Measurements from ENCODE around the gene MTHFD2L. TPM values are rescaled to one million over a fixed set of nuclear protein-coding genes. Genes with fewer than 3 reads are reported as not detected.

The MTHFD2L gene
- total and polyA plus RNA-seq, 8 donors = 9.1 to 19.1 (median 16.6) TPM

GRCh38 chr4:74258963-74259362, 101.0 kb downstream of the MTHFD2L start:
- DNase-seq (peak in 2 of 4 donors; percentile 24 to 58), ATAC-seq (no peak)
- intact Hi-C loops (cut with DNase I) = no loop called here
- H3K9me3 ChIP-seq = no peaks in the 10 kb centered on the region
- H3K4me1 ChIP-seq = no peaks in the 10 kb centered on the region
- H3K36me3 ChIP-seq = no peaks in the 10 kb centered on the region
- TF ChIP-seq CTCF (IDR thresholded peaks at IDR 0.05) = no peak
- no peak overlapping the region for H3K4me3 ChIP-seq
- no peaks in the 10 kb centered on the region for H3K27me3 ChIP-seq
- no peak overlapping the region for H3K27ac ChIP-seq

GRCh38 chr4:74260036-74260435, 102.1 kb downstream of the MTHFD2L start:
- TF ChIP-seq CTCF (IDR thresholded peaks at IDR 0.05) = no peak
- intact Hi-C loops (cut with DNase I) = no loop called here
- Histone ChIP-seq H3K4me3 (no peak overlapping the region), H3K27me3 (no peaks in the 10 kb centered on the region), H3K4me1 (no peaks in the 10 kb centered on the region), H3K36me3 (no peaks in the 10 kb centered on the region), H3K27ac (no peak overlapping the region), H3K9me3 (no peaks in the 10 kb centered on the region)
- DNase-seq (no peak), ATAC-seq (no peak)

GRCh38 chr4:74262522-74262921, 104.6 kb downstream of the MTHFD2L start:
- Histone ChIP-seq H3K36me3 (no peaks in the 10 kb centered on the region), H3K27ac (no peak overlapping the region), H3K4me3 (no peak overlapping the region), H3K27me3 (no peaks in the 10 kb centered on the region), H3K9me3 (no peaks in the 10 kb centered on the region), H3K4me1 (no peaks in the 10 kb centered on the region)
- ATAC-seq = no peak
- no peak for DNase-seq
- intact Hi-C loops (cut with DNase I) = no loop called here
- no peak for TF ChIP-seq CTCF (IDR thresholded peaks at IDR 0.05)

GRCh38 chr4:74263551-74263950, 105.6 kb downstream of the MTHFD2L start:
- no peaks in the 10 kb centered on the region for H3K27me3 ChIP-seq
- TF ChIP-seq CTCF (IDR thresholded peaks at IDR 0.05) = no peak
- H3K27ac ChIP-seq = no peak overlapping the region
- no peaks in the 10 kb centered on the region for H3K36me3 ChIP-seq
- DNase-seq (no peak), ATAC-seq (no peak)
- H3K9me3 ChIP-seq = no peaks in the 10 kb centered on the region
- intact Hi-C loops (cut with DNase I) = no loop called here
- no peak overlapping the region for H3K4me3 ChIP-seq
- no peaks in the 10 kb centered on the region for H3K4me1 ChIP-seq

GRCh38 chr4:74266081-74266480, 108.2 kb downstream of the MTHFD2L start:
- no peak for DNase-seq
- intact Hi-C loops (cut with DNase I) = no loop called here

More at GRCh38 chr4:74266081-74266480, 108.2 kb downstream of the MTHFD2L start:
- no peaks in the 10 kb centered on the region for H3K36me3 ChIP-seq
- H3K4me3 ChIP-seq = no peak overlapping the region
- TF ChIP-seq CTCF (IDR thresholded peaks at IDR 0.05) = no peak
- no peaks in the 10 kb centered on the region for H3K4me1 ChIP-seq
- no peaks in the 10 kb centered on the region for H3K9me3 ChIP-seq
- no peak for ATAC-seq
- no peaks in the 10 kb centered on the region for H3K27me3 ChIP-seq
- no peak overlapping the region for H3K27ac ChIP-seq

Measured in left lung (tissue), 10 donors.